ENCODE results near the gene TMEM178A. TPM values are rescaled to one million over a fixed set of nuclear protein-coding genes. Genes with fewer than 3 reads are reported as not detected.

The TMEM178A gene
- total and polyA plus RNA-seq, 2 of the 8 experiments (the other 6 are each of a cell fraction or from before 2014, with no cell fraction given): 11.2 to 14.9 TPM

DNA sequence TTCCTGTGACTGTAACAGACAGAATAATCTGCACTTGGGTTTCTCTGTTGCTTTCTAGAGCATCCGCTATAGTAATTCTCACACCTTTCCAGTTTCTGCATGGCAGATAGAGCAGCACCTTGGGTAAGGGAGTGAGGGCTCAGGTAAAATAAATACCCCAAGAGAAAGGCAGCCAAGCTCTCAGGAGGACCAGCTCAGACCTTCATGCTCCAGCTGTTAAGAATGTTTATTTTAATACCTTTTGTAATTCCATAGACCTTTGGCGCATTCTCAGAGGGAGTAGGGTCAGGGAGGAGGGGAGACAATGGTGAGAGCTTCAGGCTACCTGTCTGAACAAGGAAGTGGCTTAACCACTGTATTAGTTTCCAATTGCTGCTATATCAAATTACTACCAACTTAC is 16.2 kb upstream of the TMEM178A start (continued):
- TF ChIP-seq, protein P1, sequence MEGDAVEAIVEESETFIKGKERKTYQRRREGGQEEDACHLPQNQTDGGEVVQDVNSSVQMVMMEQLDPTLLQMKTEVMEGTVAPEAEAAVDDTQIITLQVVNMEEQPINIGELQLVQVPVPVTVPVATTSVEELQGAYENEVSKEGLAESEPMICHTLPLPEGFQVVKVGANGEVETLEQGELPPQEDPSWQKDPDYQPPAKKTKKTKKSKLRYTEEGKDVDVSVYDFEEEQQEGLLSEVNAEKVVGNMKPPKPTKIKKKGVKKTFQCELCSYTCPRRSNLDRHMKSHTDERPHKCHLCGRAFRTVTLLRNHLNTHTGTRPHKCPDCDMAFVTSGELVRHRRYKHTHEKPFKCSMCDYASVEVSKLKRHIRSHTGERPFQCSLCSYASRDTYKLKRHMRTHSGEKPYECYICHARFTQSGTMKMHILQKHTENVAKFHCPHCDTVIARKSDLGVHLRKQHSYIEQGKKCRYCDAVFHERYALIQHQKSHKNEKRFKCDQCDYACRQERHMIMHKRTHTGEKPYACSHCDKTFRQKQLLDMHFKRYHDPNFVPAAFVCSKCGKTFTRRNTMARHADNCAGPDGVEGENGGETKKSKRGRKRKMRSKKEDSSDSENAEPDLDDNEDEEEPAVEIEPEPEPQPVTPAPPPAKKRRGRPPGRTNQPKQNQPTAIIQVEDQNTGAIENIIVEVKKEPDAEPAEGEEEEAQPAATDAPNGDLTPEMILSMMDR (IDR thresholded peaks at IDR 0.05; ENCODE audit: control extremely low read depth in 1 of 3, insufficient read depth in 1 of 3, low read depth in 1 of 3, low read length in 3 of 3): no peak
- TF ChIP-seq SP4 (IDR thresholded peaks at IDR 0.05; ENCODE audit: low read length) (no peak), RAD21 (IDR thresholded peaks at IDR 0.05 in 1 of 2, conservative IDR thresholded peaks at IDR 0.05 in 1 of 2; ENCODE audit: low read depth in 2 of 2, low read length in 2 of 2) (no peak), KDM5A (IDR thresholded peaks at IDR 0.05; ENCODE audit: low read length) (no peak), BCL11A (IDR thresholded peaks at IDR 0.05; ENCODE audit: low read depth in 2 of 2, low read length in 2 of 2) (no peak), SIX5 (IDR thresholded peaks at IDR 0.05; ENCODE audit: low read depth, low read length) (no peak)
- TF ChIP-seq, protein P2, sequence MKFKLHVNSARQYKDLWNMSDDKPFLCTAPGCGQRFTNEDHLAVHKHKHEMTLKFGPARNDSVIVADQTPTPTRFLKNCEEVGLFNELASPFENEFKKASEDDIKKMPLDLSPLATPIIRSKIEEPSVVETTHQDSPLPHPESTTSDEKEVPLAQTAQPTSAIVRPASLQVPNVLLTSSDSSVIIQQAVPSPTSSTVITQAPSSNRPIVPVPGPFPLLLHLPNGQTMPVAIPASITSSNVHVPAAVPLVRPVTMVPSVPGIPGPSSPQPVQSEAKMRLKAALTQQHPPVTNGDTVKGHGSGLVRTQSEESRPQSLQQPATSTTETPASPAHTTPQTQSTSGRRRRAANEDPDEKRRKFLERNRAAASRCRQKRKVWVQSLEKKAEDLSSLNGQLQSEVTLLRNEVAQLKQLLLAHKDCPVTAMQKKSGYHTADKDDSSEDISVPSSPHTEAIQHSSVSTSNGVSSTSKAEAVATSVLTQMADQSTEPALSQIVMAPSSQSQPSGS (IDR thresholded peaks at IDR 0.05; ENCODE audit: low read length): no peak

Measured in H1 (cell line).